Suppressor macrophage treated with lipopolysaccharide for 4 hours (primary cell): Measurements from ENCODE around the gene RABIF.
A peak's percentile ranks its signal among the peaks of the same experiment; 100 is the strongest.

ENCODE experiments used
- DNase-seq: peaks from one replicate; pipeline ENCODE4 v3.0.0-alpha.2; 2020

The RABIF gene

GRCh38 chr1:202871367-202871766 lies 17.6 kb downstream of the RABIF start:
- DNase-seq, result no peak

GRCh38 chr1:202862679-202863560 lies 26.0 kb downstream of the RABIF start:
- DNase-seq, result no peak

GRCh38 chr1:202861420-202862132 lies 27.4 kb downstream of the RABIF start:
- DNase-seq, result peak; percentile 92

- DNase-seq, result no peak
Observed at GRCh38 chr1:202860744-202861419, 28.1 kb downstream of the RABIF start.

GRCh38 chr1:202858789-202859414 lies 30.0 kb downstream of the RABIF start:
- DNase-seq, result no peak

GRCh38 chr1:202858331-202858730 lies 30.6 kb downstream of the RABIF start:
- peak; percentile 51 for DNase-seq

- no peak for DNase-seq
Observed at GRCh38 chr1:202857136-202857610, 31.8 kb downstream of the RABIF start.

- DNase-seq, result no peak
Observed at GRCh38 chr1:202856014-202856413, 32.9 kb downstream of the RABIF start.

GRCh38 chr1:202854787-202855186 lies 34.2 kb downstream of the RABIF start:
- no peak for DNase-seq

- DNase-seq, result peak; percentile 73
Observed at GRCh38 chr1:202852163-202852904, 36.6 kb downstream of the RABIF start.

GRCh38 chr1:202850593-202851362 lies 38.2 kb downstream of the RABIF start:
- DNase-seq, result no peak

- DNase-seq, result no peak
Observed at GRCh38 chr1:202848191-202848542, 40.8 kb downstream of the RABIF start.

GRCh38 chr1:202844935-202845334 lies 44.0 kb downstream of the RABIF start:
- no peak for DNase-seq

- no peak for DNase-seq
Observed at GRCh38 chr1:202844259-202844658, 44.7 kb downstream of the RABIF start.

- no peak for DNase-seq
Observed at GRCh38 chr1:202843081-202843480, 45.9 kb downstream of the RABIF start.

- DNase-seq, result peak; percentile 25
Observed at GRCh38 chr1:202837746-202838262, 51.1 kb downstream of the RABIF start.

GRCh38 chr1:202836623-202837403 lies 52.1 kb downstream of the RABIF start:
- peak; percentile 83 for DNase-seq

GRCh38 chr1:202835548-202836072 lies 53.3 kb downstream of the RABIF start:
- no peak for DNase-seq

- DNase-seq, result no peak
Observed at GRCh38 chr1:202834771-202835547, 54.0 kb downstream of the RABIF start.
